Activated CD8-positive, alpha-beta memory T cell treated with anti-CD3 and anti-CD28 coated beads, Interleukin-2, amount 50 U/mL, for 24 hours (primary cell): ENCODE results near the gene ZBTB8A.
"Not testable (repeated sequence)": the region's sequence is repeated elsewhere in the genome, so short reads cannot be mapped to it uniquely, and the experiment has no call there.

Experiments
- DNase-seq: peaks from one replicate; pipeline ENCODE4 v3.0.0-alpha.2; 2020; ENCODE audit errors: extremely low read depth

The ZBTB8A gene

DNA sequence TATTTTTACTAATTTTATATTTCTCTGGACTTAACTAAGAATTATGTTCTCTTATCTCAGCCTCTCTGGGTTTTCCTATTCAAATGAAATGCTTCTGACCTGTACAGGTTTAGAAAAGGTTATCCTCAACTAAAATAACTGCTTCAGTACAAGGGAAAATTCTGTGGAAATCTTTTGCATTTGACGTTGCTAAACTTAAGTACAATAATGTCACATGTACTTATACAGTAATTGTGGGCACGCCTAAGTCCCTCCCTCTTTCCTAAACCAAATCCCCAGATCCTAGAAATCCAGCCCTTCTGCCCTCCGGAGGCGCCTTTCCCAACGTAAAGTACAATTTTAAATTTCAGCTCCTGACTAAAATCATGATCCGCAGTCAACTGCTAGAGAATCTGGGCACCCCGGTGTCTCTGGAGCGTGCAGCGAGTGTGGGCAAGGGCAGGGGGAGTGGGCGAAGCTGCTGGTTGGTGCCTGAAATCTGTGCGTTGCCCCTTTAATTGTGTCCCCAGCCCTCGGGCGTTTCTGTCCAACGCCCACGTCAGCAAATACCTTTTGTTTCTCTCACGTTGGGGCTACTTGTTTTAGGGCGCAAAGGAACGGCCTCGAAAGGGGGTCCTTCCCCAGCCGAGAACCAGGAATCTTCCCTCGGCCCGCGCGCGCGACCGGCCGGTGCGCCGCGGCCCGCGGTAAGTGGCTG, at the start of gene ZBTB8A:
Gene ZBTB8A (plus strand): TSS at position 541 of the 697 bp plus-strand sequence. CDS start 53,505 bp downstream, outside the sequence.
- no peak for DNase-seq

DNA sequence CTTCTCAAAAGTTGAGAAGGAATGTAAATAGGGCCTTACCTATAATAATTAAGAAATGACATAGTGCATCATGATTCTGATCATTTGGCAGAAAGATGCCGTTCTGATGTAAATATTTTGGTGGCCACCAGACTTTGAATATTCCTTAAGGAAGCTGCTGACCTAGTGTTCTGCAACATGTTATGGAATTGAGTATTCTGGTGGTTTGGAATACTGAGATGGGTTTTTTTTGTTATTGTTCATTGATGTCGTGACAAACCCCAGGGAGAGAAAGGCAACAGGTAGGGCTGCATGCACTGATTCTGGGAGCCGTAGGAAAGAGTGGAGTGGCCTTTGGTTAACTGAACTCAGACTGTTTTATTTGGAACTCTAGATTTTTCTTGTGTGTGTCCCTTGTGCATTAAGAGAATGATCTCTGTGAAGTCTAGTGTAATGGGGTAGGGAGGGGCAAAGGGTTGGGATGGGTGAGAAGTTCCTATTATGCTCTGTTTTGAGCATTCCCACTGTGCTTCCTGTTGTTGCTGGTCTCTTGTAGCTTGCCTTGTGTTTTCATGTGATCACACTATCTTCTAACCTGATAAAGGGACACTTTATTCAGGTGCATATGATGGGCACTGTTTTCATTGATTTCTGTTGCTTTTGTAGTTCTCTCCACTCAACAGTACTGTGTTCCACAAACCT, 49.3 kb upstream of the ZBTB8A start:
- no peak for DNase-seq

GRCh38 chr1:32491386-32491785, 47.8 kb upstream of the ZBTB8A start:
- DNase-seq, result no peak

GRCh38 chr1:32494196-32494595, 45.0 kb upstream of the ZBTB8A start:
- no peak for DNase-seq

GRCh38 chr1:32494711-32495337, 44.4 kb upstream of the ZBTB8A start:
- no peak for DNase-seq

GRCh38 chr1:32496127-32496526, 43.1 kb upstream of the ZBTB8A start:
- no peak for DNase-seq

DNA sequence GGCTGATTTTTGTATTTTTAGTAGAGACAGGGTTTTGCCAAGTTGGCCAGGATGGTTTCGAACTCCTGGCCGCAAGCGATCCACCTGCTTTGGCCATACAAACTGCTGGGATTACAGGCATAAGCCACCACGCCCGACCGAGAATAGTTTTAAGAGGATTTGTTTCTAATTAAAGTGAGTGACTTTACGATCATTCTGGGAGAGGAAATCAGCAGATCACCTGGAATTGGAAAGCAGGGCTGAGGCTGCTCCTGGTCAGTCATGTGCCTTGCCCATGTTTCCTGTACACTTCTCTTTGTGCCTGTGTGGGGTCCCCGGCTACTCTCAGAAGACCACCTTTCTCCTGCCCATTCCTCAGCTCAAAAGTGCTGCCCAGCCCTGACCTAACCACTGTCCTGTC, 40.5 kb upstream of the ZBTB8A start:
- no peak for DNase-seq

GRCh38 chr1:32500387-32501209, 38.6 kb upstream of the ZBTB8A start:
- no peak for DNase-seq

- no peak for DNase-seq
These were observed 37.4 kb upstream of the ZBTB8A start for GRCh38 chr1:32501865-32502264.

- DNase-seq, result no peak
These were observed 36.1 kb upstream of the ZBTB8A start for GRCh38 chr1:32503153-32503552.

DNA sequence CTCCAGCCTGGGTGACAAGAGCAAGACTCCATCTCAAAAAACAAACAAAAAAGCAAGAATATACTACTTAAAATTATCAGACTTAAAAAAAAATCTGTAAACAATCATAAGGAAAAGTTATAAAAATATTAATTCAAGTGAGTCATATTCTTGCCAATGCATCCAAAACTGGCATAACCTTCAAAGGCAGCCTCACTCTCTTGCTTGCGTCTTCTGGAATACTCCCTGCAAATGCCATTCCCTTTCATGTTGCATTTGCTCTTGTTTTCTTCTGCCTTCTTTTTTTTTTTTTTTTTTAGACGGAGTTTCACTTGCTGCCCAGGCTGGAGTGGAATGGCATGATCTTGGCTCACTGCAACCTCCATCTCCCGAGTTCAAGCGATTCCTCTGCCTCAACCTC, 32.2 kb upstream of the ZBTB8A start:
- DNase-seq, result no peak

GRCh38 chr1:32508761-32509160, 30.5 kb upstream of the ZBTB8A start:
- no peak for DNase-seq

DNA sequence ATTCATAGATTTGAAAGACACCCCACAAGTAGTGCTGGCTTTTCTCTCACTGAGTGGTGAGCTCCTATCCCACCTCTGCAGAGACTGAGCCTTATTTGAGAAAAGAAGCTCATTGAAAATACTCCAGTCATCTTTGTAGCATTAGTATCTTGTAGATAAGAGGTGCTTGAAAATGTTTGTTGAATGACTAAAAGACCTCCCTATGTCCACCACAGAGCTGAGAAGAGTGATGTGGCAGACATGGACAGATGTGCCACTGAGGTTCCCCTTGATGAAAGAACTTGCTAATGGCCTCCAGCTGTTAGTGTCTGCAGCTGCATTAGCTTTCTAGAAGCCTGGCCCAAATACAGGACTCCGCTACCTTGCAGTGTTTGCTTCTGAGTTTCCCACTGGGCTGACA, 29.3 kb upstream of the ZBTB8A start:
- DNase-seq, result no peak

- DNase-seq, result no peak
These were observed 22.8 kb upstream of the ZBTB8A start for GRCh38 chr1:32516402-32516801.

- DNase-seq, result no peak
These were observed 20.3 kb upstream of the ZBTB8A start for GRCh38 chr1:32518976-32519375.

- no peak for DNase-seq
These were observed 18.1 kb upstream of the ZBTB8A start for GRCh38 chr1:32521165-32521564.

DNA sequence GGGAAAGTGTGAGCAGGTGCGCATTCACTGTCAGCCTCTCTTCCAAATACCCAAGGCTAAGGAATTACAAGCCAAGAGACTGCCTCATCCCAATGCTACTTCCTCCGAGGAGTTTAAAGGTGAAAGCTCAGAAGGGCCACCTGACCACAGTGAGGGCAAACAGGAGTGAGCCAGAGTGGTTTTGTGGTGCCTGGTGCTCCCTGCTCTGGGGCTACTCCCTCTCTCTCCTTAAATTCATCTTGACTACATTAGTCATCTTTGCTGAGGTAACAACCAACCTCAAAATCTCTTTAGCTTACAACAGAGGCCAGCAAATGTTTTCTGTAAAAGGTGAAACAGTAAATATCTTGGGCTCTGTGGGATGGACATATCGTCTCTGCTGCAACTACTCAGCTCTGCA, 14.2 kb upstream of the ZBTB8A start:
- no peak for DNase-seq

GRCh38 chr1:32525661-32526444, 13.4 kb upstream of the ZBTB8A start:
- no peak for DNase-seq

GRCh38 chr1:32528550-32528949, 10.7 kb upstream of the ZBTB8A start:
- DNase-seq, result not testable (repeated sequence)

GRCh38 chr1:32533792-32534327, 5.4 kb upstream of the ZBTB8A start:
- DNase-seq, result no peak

GRCh38 chr1:32536117-32536516, 3.1 kb upstream of the ZBTB8A start:
- no peak for DNase-seq
